NOMO-1 treated with DMSO at 0.1 percent for 48 hours (cell line): Measurements from ENCODE around the gene MVB12A.
A peak's percentile ranks its signal among the peaks of the same experiment; 100 is the strongest.

ENCODE experiments used
- DNase-seq: peaks from one replicate; lab custom pipeline; 2025; ENCODE audit not compliant: unreplicated experiment; lab: John Stamatoyannopoulos, UW

Gene MVB12A

DNA sequence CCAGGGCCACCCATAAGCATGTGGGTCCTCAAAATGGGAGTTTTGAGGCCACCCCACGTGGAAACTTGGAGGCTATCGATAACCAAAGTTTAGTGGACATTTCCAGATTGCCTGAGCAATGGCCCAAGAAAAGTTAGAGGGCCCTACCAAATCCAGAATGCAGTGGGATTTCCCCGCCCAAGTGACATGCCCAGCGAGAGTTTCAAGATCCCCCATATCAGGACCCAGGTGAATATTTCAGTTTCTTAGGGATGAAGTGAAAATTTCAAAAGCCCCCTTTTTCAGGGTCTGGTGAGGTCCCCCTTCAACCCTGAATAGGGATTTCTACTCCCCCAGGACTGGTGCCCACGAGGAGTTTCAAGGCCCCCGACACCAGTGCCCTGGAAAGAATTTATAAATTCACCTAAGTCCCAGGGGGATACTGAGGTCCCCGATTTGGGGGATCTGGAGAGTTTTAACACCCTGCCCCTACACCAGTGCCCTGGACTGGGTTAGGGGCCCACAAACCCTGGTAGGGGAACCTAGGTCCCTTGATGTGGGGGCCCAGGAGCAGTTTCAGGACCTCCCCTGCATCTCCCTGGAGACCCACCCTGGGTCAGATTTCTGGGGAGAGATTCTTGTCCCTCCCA is 15.1 kb upstream of the MVB12A start:
- DNase-seq = no peak

GRCh38 chr19:17405250-17406045 is 14.4 kb upstream of the MVB12A start, which contains the start of gene BST2:
TSS of gene BST2 (minus strand) at chr19:17405630. CDS start at chr19:17405575, 55 bp downstream.
- DNase-seq = peak; percentile 93

- DNase-seq = peak; percentile 26
These were observed 13.6 kb upstream of the MVB12A start for GRCh38 chr19:17406046-17406886.

- no peak for DNase-seq
These were observed 13.0 kb upstream of the MVB12A start for GRCh38 chr19:17406887-17407196.

DNA sequence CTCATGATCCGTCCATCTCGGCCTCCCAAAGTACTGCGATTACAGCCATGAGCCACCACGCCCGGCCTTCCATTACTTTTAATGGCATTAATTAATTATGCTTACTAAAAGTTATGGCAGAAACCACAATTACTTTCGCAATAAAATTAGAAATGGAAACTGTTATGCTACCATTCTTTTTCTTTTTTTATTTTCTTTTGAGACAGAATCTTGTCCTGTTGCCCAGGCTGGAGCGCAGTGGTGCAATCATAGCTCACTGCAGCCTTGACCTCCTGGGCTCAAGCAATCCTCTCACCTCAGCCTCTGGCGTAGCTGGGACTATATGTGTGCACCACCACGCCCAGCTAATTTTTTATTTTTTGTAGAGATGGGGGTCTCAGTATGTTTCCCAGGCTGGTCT is 9.9 kb upstream of the MVB12A start:
- DNase-seq = no peak

DNA sequence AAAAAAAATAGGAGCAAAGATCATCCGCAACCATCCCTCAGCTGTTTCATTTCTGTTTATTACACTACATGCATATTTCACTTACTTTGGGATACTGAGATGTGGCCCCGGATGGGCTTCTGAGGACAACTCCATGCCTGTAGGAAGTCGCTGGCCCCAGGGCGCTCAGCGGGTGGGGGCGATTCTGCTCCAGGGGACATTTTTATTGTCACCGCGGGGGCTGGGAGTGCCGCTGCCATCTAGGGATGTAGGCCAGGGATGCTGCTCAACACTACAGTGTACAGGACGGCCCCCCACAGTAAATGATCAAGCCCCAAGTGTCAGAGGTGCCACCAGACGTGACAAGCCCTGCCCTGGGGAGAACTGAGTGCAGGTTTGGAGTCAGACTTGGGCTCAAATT is 8.0 kb upstream of the MVB12A start:
- DNase-seq = no peak

DNA sequence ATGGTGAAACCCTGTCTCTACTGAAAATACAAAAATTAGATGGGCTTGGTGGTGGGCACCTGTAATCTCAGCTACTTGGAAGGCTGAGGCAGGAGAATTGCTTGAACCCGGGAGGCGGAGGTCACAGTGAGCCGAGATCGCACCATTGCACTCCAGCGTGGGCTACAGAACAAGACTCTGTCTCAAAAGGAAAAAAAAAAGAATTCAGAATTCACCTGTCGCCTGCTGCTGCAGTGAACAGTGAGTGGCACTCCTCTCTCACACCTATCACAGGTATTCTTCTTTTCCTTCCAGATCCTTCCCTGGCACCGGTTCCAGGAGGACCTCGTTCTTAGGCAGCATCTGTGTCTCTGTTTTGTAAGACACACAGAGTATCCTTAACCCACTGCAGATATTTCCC is 5.8 kb upstream of the MVB12A start:
- DNase-seq = no peak

- DNase-seq = no peak
These were observed 4.7 kb upstream of the MVB12A start for GRCh38 chr19:17415121-17415520.

DNA sequence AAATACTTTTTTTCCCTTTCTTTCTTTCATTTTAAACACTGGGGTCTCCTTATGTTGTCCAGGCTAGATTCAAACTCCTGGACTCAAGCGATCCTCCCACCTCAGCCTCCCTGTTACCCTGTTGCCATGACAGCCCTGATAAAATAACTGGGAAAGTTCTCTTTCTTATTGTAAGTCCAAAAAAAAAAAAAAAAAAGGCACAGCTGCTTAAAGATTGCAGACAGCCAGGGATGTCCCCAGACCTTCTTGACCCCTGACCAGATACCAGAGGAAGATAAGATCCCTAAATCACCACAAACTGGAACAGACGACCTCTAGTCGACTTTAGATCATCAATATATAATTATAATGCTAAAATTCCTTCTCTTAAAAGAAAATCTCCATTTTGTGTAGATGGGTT is 1.1 kb upstream of the MVB12A start:
- DNase-seq = no peak

DNA sequence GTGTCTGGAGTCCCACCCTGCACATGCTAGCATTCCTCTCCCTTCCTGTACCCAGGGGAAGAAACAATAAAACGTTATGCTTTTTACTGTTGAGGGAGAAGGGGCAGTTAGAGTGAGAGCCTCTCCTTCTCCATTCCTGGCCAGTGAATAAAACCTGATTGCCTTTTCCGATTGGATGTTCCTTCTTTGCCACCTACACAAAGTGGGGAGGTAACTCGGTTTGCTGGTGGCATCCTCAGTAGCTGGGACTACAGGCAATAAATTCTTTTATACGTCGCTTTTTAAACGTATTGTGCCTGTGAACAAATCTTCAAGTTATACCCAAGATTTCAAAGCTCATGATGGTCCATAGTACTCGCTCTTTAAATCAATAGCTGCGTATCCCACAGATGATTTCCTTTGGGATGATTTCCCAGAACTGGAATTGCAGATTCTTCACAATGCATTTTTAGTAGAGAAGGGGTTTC is 660 bp upstream of the MVB12A start:
- no peak for DNase-seq

- DNase-seq = peak; percentile 10
These were observed 653 bp downstream of the MVB12A start for GRCh38 chr19:17420475-17420924.

DNA sequence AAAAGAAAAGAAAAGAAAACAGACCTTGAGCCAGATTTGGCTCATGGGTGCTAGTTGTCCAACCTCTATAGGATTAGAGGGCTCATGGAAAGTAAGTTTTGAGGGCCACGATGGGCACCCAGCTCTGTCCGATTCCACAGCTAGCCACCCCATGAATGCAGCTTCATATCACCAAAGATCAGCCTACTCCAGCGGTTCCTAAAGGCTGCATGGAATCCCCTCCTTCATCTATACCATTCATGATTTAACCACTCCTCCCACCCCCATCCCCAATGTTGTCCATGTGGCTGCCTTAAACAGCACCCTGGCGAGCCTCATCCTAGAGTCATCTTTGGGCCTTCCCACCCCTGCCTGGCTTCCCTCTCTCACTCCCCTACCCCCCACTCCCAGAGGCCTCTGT is 2.1 kb downstream of the MVB12A start:
- no peak for DNase-seq

GRCh38 chr19:17423429-17424208 is 3.8 kb downstream of the MVB12A start:
- no peak for DNase-seq

DNA sequence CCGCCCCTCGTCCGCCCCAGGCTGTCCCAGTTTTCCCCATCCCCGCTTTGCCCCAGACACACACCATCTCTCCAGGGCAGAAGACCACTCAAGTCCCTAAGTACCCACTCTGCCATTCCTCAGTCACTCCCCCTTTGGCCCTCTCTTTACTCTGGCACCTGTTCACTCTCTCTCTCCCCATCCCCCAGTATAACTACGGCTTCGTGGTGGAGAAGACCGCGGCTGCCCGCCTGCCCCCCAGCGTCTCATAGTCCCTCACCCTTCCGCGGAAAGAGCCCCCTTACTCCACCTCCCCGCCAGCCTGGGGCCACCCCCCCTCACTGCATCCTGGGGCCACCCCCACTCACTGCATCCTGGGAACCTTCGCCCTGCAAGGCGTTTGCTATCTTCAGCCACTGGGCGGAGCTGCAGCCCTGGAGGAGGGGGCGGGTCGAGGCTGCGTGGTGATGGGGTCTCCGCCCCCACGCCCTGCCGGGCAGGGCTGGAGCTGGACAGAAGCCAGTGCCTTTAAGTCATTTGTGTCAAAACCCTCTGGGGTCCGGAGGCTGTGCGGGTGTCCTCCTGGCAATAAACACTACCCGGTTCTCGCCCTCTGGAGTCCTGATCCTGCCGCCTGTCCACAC is 5.0 kb downstream of the MVB12A start:
- DNase-seq = no peak

DNA sequence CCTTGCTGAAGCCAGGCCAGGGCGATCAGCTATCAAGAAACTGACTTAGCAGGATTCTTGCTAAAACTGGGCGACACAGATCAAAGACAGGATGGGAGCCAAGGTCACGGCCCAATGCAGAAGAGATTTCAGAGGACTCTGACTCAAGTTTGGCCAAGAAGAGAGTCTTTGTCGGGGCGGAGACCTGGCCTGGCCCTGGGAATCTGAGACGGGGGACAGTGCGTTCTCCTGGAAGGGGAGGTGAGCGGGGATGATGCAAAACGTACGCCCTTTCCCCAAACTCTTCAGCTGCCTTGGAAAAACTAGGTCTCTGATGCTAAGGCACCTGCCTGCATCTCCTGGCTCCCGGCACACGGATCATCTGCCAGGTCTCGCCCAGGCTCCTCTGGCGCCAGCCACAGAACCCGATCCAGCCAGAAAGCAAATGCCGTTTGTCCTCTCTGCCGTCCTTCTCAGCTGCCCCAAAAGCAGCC is 9.8 kb downstream of the MVB12A start:
- DNase-seq = no peak

DNA sequence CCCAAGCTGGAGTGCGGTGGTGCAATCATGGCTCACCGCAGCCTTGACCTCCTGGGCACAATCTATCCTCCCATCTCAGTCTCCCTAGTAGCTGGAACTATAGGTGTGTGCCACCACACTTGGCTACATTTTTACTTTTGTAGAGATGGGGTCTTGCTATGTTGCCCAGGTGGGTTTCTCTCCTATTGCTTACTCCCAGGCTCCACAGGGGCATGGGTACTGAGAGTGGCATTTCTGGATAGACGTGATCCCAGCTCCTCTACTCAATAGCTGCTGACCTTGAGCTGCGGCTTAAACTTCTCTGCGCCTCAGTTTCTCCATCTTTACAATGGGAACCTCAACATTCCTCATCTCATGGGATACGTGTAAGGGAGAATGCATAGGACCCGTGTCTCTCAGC is 11.6 kb downstream of the MVB12A start:
- DNase-seq = no peak

DNA sequence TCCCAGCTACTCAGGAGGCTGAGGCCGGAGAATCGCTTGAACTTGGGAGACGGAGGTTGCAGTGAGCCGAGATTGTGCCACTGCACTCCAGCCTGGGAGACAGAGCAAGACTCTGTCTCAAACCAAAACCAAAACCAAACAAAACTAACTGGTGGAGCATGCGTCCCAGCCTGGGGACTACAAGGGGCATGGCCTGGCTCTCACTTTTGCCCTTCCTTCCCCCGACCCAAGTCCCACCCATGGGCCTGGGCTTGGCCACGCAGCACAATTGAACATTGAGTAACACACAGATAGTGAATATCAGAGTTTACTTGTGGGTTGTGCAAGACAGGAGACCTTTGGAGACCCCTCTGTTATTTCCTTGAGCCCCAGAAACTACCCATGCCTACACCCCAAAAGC is 15.4 kb downstream of the MVB12A start:
- no peak for DNase-seq

DNA sequence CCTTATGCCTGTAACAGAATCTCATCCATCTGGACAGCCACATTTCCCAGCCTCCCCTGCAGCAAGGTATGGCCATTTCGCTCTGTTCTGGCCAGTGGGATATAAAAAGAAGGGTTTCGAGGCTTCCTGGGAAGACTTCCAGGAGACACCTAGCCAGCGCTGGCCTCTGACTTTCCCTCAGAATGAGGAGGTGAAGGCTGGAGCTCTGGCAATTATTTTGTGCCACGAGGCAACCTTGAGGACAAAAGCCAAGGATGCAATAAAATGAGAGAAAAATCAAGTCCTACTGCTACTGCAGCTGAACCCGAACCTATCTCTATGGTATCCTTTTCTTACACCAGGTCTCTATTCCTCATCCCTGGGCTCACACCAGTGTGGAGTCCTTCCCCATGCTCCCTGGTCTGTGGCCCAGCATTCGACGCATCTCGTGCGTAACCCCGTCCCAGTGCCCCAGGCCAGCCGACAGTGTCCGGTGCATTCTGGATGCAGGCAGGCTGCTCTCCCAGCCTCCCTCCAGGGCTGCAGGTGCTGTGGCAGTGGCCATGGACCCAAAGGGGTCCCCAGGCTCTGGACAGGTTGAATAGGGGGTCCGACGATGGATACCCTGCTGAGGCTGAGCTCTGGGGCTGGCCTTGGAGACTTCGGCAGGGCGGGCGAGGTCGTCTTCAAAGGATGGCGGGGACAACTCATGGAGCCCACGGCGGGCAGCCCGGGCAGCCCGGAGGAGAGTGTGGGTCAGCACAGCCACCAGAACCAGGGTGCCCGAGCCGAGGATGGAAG is 16.4 kb downstream of the MVB12A start:
- DNase-seq = no peak

- no peak for DNase-seq
These were observed 17.0 kb downstream of the MVB12A start for GRCh38 chr19:17436874-17437267.
